NCI-H526 treated with DMSO at 0.1 percent for 48 hours (cell line): Measurements from ENCODE around the gene SULT4A1.

ENCODE experiments used
- DNase-seq: peaks from one replicate; lab custom pipeline; 2025; lab: John Stamatoyannopoulos, UW

The SULT4A1 gene

GRCh38 chr22:43828725-43828997, 33.7 kb downstream of the SULT4A1 start:
- no peak for DNase-seq

GRCh38 chr22:43827926-43828724, 34.2 kb downstream of the SULT4A1 start:
- DNase-seq: no peak

- DNase-seq: no peak
Measured at GRCh38 chr22:43827003-43827735, 35.1 kb downstream of the SULT4A1 start.

- peak; percentile 36 for DNase-seq
Measured at GRCh38 chr22:43826142-43827002, 35.9 kb downstream of the SULT4A1 start.

- DNase-seq: no peak
Measured at GRCh38 chr22:43825651-43826050, 36.7 kb downstream of the SULT4A1 start.

- DNase-seq: peak; percentile 38
Measured at GRCh38 chr22:43824724-43825420, 37.4 kb downstream of the SULT4A1 start.

- no peak for DNase-seq
Measured at GRCh38 chr22:43823911-43824665, 38.2 kb downstream of the SULT4A1 start.

- DNase-seq: peak; percentile 10
Measured at GRCh38 chr22:43823353-43823908, 38.9 kb downstream of the SULT4A1 start.

- DNase-seq: no peak
Measured at GRCh38 chr22:43821606-43822425, 40.5 kb downstream of the SULT4A1 start.

- peak; percentile 12 for DNase-seq
Measured at GRCh38 chr22:43820651-43821305, 41.5 kb downstream of the SULT4A1 start.

GRCh38 chr22:43819931-43820640, 42.2 kb downstream of the SULT4A1 start:
- no peak for DNase-seq

- DNase-seq: no peak
Measured at GRCh38 chr22:43819421-43819921, 42.8 kb downstream of the SULT4A1 start.

GRCh38 chr22:43818981-43819380, 43.3 kb downstream of the SULT4A1 start:
- DNase-seq: no peak

GRCh38 chr22:43817402-43817801, 44.9 kb downstream of the SULT4A1 start:
- DNase-seq: no peak

GRCh38 chr22:43814264-43814663, 48.0 kb downstream of the SULT4A1 start:
- no peak for DNase-seq

- DNase-seq: no peak
Measured at GRCh38 chr22:43812890-43813289, 49.4 kb downstream of the SULT4A1 start.

GRCh38 chr22:43812149-43812842, 50.0 kb downstream of the SULT4A1 start, which contains the start of gene EFCAB6:
Gene EFCAB6 (minus strand): TSS chr22:43812305. CDS start chr22:43782318, 29,987 bp downstream.
- DNase-seq: peak; percentile 75

- no peak for DNase-seq
Measured at GRCh38 chr22:43811777-43812148, 50.5 kb downstream of the SULT4A1 start.
